ENCODE data around the gene TOMM70. TPM values are rescaled to one million over a fixed set of nuclear protein-coding genes. Genes with fewer than 3 reads are reported as not detected.
"Not testable (repeated sequence)": the region's sequence is repeated elsewhere in the genome, so short reads cannot be mapped to it uniquely, and the experiment has no call there.

TOMM70 gene
- total and polyA plus RNA-seq, 2 of the 8 experiments (the other 6 are each of a cell fraction or from before 2014, with no cell fraction given), result 10.9 to 52.1 TPM

DNA sequence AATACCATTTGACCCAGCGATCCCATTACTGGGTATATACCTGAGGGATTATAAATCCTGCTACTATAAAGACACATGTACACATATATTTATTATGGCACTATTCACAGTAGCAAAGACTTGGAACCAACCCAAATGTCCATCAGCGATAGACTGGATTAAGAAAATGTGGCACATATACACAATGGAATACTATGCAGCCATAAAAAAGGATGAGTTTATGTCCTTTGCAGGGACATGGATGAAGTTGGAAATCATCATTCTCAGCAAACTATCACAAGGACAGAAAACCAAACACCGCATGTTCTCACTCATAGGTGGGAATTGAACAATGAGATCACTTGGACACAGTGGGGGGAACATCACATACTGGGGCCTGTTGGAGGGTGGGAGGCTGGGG lies 46.2 kb upstream of the TOMM70 start:
- H4K91ac ChIP-seq (replicated peaks; ENCODE audit: insufficient read length, low read length); FAIRE-seq; H3K4ac ChIP-seq (replicated peaks; ENCODE audit: insufficient read length, low read depth, low read length); H3K4me2 ChIP-seq (ENCODE audit: insufficient read depth in 1 of 2, low read depth in 2 of 2, low read length in 2 of 2); H2BK20ac ChIP-seq (ENCODE audit: low read length); H2BK15ac ChIP-seq (ENCODE audit: low read length); H3K4me1 ChIP-seq (replicated peaks in 1 of 4; ENCODE audit: control insufficient read depth in 3 of 4, insufficient read depth in 4 of 4, low read length in 3 of 4); H3K36me3 ChIP-seq (ENCODE audit: control insufficient read depth in 2 of 4, insufficient read depth in 4 of 4, low read length in 3 of 4); H3K23ac ChIP-seq (ENCODE audit: insufficient read length); H3K4me3 ChIP-seq (ENCODE audit: extremely low read depth in 1 of 4, insufficient read depth in 2 of 4, low read depth in 3 of 4, low read length in 4 of 4); H4K5ac ChIP-seq (ENCODE audit: insufficient read length, low read depth, low read length); H3K27me3 ChIP-seq (replicated peaks in 1 of 4; ENCODE audit: control insufficient read depth in 3 of 4, extremely low read depth in 1 of 4, insufficient read depth in 3 of 4, low read length in 3 of 4); H3K79me1 ChIP-seq (ENCODE audit: low read depth, low read length); H3K9ac ChIP-seq (replicated peaks in 1 of 4; ENCODE audit: extremely low read depth in 1 of 4, low read depth in 3 of 4, low read length in 3 of 4); POLR2A ChIA-PET (ENCODE audit: partially characterized antibody); H3K14ac ChIP-seq (ENCODE audit: insufficient read length); H2AK5ac ChIP-seq (ENCODE audit: low read depth, low read length); H2AFZ ChIP-seq (ENCODE audit: low read length); H2BK5ac ChIP-seq (ENCODE audit: low read depth, low read length); H3K27ac ChIP-seq (ENCODE audit: low read depth, low read length); H3K23me2 ChIP-seq (ENCODE audit: low read depth, low read length); DNase-seq (ENCODE audit: low read depth in 1 of 2, low spot score in 2 of 2); H3K18ac ChIP-seq (ENCODE audit: extremely low read depth, low read length); H2BK120ac ChIP-seq (replicated peaks; ENCODE audit: low read depth, low read length); H3K79me2 ChIP-seq (ENCODE audit: control insufficient read depth in 1 of 2, insufficient read depth in 2 of 2, low read length in 2 of 2); H2BK12ac ChIP-seq (ENCODE audit: low read depth, low read length); H4K20me1 ChIP-seq (replicated peaks in 1 of 2; ENCODE audit: control insufficient read depth in 1 of 2, insufficient read depth in 2 of 2, low read length in 2 of 2); H4K8ac ChIP-seq (ENCODE audit: extremely low read depth, insufficient read depth, low read length); H3K56ac ChIP-seq (replicated peaks; ENCODE audit: insufficient read length, low read depth, low read length): not testable (repeated sequence)
- WGBS, 2 experiments (ENCODE audit: extremely low coverage in 1 of 2, insufficient coverage in 1 of 2, insufficient read length in 1 of 2, insufficient replicate concordance in 2 of 2, low coverage in 1 of 2, low lambda C conversion rate in 2 of 2, missing lambda C conversion rate in 1 of 2), result 91% methylated on average over 3 of the region's 3 CpGs; no CpG with 5 or more reads in 1 of the 2 experiments
- H3K9me3 ChIP-seq (ENCODE audit: insufficient read depth in 2 of 2, low read depth in 1 of 2, low read length in 1 of 2), result peaks cover 4 to 24% of the 10 kb centered on the region in 2 experiments
- CTCF ChIA-PET (ENCODE audit: partially characterized antibody), result interaction anchor here (2.8 kb wide), 1 partner anchor 16 kb away, joined by 10 read pairs; no protein-coding TSS in a partner anchor

Measured in H1 (cell line).